GM06990 (cell line): ENCODE measurements around the gene COBLL1.

Source experiments
- DNase-seq: peaks from one replicate; pipeline ENCODE4 v3.0.0-alpha.2; 2011; ENCODE audit not compliant: insufficient read length; ENCODE audit errors: extremely low read depth
- H3K27me3 ChIP-seq: replicated peaks from 2 replicates; pipeline ENCODE4 v1.6.0; 2011; ENCODE audit warnings: low read length; ENCODE audit not compliant: control insufficient read depth, insufficient read depth
- H3K36me3 ChIP-seq: 2 replicates; pipeline ENCODE4 v1.5.1; 2011; ENCODE audit warnings: low read length; ENCODE audit not compliant: control insufficient read depth, insufficient read depth
- H3K4me3 ChIP-seq: replicated peaks from 2 replicates; pipeline ENCODE4 v1.5.1; 2011; ENCODE audit warnings: low read depth, mild to moderate bottlenecking, control low read depth, low read length
- TF ChIP-seq, protein P1 (sequence below): IDR thresholded peaks from 2 replicates; pipeline ENCODE4 v1.5.1; 2011; ENCODE audit warnings: low read length, control low read depth, mild to moderate bottlenecking, inconsistent platforms; ENCODE audit not compliant: insufficient read depth, poor library complexity, severe bottlenecking

The COBLL1 gene

DNA sequence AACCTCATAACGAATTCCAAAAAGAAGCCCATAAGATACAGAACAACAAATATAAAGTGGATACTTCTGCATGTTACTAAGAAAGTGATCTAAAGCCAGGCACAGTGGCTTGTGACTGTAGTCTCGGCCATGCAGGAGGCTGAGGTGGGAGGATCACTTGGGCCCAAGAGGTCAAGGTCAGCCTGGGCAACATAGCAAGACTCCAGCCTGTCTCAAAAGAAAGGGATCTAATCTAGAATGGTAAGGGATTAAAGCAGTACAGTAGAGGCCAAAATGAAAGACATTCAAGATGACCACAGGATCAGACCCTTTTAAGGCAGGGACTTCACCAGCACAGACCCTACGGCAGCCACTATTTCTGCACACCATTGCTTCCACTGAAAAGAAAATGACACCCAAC lies 3.8 kb downstream of the COBLL1 start:
- no peaks in the 10 kb centered on the region for H3K36me3 ChIP-seq
- peaks cover 3% of the 10 kb centered on the region for H3K27me3 ChIP-seq
- H3K4me3 ChIP-seq, result no peak overlapping the region
- no peak for DNase-seq
- TF ChIP-seq, protein P1, sequence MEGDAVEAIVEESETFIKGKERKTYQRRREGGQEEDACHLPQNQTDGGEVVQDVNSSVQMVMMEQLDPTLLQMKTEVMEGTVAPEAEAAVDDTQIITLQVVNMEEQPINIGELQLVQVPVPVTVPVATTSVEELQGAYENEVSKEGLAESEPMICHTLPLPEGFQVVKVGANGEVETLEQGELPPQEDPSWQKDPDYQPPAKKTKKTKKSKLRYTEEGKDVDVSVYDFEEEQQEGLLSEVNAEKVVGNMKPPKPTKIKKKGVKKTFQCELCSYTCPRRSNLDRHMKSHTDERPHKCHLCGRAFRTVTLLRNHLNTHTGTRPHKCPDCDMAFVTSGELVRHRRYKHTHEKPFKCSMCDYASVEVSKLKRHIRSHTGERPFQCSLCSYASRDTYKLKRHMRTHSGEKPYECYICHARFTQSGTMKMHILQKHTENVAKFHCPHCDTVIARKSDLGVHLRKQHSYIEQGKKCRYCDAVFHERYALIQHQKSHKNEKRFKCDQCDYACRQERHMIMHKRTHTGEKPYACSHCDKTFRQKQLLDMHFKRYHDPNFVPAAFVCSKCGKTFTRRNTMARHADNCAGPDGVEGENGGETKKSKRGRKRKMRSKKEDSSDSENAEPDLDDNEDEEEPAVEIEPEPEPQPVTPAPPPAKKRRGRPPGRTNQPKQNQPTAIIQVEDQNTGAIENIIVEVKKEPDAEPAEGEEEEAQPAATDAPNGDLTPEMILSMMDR, result no peak

DNA sequence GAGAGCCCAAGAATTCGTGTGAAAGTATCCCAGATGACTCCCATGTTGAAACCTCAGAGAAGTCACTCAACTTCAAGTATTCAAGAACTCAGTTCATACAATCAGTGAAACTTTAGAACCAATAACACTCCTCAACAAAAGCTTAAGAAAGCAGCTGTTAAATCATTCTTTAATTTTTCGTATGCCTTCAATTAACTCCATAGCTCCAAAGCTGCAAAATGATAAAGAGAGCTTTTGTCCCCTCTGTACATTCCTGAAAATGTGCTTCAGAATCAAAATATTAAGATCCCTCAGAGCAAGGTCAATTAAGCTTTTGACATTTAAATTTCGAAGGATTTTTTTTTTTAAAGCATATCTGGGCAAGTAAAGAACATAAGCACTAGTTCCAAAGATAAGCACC lies 4.7 kb downstream of the COBLL1 start:
- TF ChIP-seq, protein P1, result no peak
- no peak overlapping the region for H3K4me3 ChIP-seq
- H3K27me3 ChIP-seq, result peaks cover 3% of the 10 kb centered on the region
- no peak for DNase-seq
- no peaks in the 10 kb centered on the region for H3K36me3 ChIP-seq

DNA sequence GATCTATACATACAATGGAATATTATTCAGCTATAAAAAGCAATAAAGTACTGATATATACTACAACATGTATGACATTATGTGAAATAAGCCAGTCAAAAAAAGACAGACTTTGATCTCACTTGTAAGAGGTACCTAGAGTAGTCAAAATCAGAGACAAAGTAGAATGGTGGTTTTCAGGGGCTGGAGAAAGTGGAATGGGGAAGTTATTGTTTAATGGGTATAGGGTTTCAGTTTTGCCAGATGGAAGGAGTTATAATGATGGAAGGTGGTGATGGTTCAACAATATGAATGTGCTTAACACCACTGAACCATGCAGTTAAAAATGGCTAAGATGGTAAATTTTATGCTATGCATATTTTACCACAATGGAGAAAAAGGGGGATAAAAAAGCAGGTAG lies 6.3 kb downstream of the COBLL1 start:
- no peak for DNase-seq
- H3K36me3 ChIP-seq, result no peaks in the 10 kb centered on the region
- TF ChIP-seq, protein P1, result no peak

DNA sequence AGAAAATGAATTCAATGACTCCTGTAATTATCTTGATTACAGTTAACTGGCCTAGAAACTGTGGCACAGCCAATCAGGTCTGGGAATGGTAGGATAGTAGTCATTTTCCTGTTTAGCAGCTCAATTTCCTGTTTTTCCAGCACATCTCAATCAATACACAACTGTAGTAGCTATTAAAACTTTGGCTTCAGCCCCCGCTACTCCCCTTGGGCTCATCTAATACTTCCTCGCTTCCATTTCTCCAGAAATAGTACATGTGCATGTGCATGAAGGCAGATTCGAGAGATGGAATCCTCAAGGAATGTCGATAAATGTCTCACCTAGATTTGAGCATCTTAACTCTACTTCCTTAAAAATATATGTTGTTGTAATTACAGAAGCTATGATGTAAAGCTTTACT lies 9.7 kb downstream of the COBLL1 start:
- Histone ChIP-seq H3K36me3 (no peaks in the 10 kb centered on the region), H3K4me3 (no peak overlapping the region), H3K27me3 (no peaks in the 10 kb centered on the region)
- TF ChIP-seq, protein P1, result no peak
- no peak for DNase-seq

More for the DNA sequence above, 6.3 kb downstream of the COBLL1 start:
- Histone ChIP-seq H3K27me3 (0 out of 2 replicates have a peak, but pooled peaks cover 1% of the 10 kb centered on the region), H3K4me3 (no peak overlapping the region)

DNA sequence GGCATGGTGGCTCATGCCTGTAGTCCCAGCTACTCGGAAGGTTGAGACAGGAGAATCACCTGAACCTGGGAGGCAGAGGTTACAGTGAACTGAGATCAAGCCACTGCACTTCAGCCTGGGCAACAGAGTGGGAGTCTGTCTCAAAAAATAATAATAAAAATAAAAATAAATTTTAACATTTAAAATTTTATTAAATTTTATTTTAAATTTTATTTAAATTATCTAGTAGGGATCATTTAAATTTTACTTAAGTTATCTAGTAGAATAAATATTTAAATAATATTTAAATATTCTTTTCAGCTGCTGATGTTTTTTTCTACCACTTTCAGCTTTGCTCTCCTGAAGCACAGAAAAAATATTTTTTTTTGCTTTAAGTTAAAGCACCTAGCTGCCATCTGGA lies 10.4 kb downstream of the COBLL1 start:
- H3K36me3 ChIP-seq, result no peaks in the 10 kb centered on the region
- no peak for DNase-seq
- TF ChIP-seq, protein P1, result no peak
- no peaks in the 10 kb centered on the region for H3K27me3 ChIP-seq
- H3K4me3 ChIP-seq, result no peak overlapping the region
